ENCODE measurements around the gene PRDX3. TPM values are rescaled to one million over a fixed set of nuclear protein-coding genes. Genes with fewer than 3 reads are reported as not detected.
A peak's percentile ranks its signal among the peaks of the same experiment; 100 is the strongest.

The PRDX3 gene
- polyA plus RNA-seq, 1 donor (not counting 4 experiments of a cell fraction or from before 2014, with no cell fraction given), result 304 TPM

DNA sequence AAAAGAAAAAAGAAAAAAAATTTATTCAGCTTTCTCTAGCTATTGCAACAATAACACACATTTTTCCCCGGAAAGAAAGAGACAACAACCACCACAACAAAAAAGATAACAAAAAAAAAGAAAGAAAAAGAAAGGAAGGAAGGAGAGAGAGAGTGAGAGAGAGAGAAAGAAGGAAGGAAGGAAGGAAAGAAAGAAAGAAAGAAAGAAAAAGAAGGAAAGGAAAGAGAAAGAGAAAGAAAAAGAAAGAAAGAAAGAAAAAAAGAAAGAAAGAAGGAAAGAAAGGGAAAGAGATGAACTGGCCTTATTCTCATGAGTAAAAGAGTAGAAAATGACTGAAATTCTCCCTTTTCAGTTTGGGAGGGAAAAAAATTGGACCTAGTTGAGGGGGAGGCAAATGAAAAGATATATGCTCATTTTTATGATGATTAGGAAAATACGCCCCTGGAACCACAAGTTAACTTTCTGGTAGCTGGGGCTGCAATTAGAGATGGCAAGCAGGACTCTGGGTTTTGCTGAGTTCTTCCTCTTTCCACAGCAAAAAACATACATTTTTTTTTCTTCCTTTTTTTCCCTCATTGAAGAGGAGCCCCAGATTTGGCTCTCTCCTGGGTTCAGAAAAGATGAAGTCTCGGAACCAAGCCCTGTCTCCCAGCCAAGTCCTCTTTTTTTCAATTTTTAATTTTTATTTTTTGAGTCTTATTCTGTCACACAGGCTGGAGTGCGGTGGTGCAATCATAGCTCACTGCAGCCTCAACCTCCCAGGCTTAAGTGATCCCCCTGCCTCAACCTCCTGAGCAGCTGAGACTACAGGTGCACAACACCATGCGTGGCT, 12.6 kb upstream of the PRDX3 start:
- no peaks in the 10 kb centered on the region for H3K27me3 ChIP-seq (ENCODE audit: control insufficient read depth, extremely low read depth, insufficient read depth, low read length)
- H3K4me2 ChIP-seq (ENCODE audit: control insufficient read depth, extremely low read depth, insufficient read depth, low read depth, low read length), result no peak overlapping the region
- no peaks in the 10 kb centered on the region for H3K79me2 ChIP-seq (ENCODE audit: control insufficient read depth, insufficient read depth, low read length)
- FAIRE-seq (no peak), DNase-seq (ENCODE audit: low read depth, low spot score) (no peak)
- H4K20me1 ChIP-seq (ENCODE audit: control insufficient read depth, extremely low read depth, insufficient read depth, low read length), result no peaks in the 10 kb centered on the region
- H2AFZ ChIP-seq (ENCODE audit: control insufficient read depth, low read length), result no peak overlapping the region
- no peak overlapping the region for H3K27ac ChIP-seq (ENCODE audit: control insufficient read depth, insufficient read depth, low read length)
- dilution Hi-C loops (cut with MboI; ENCODE audit: extremely low pct_ligation_motif_present, low sequenced_read_pairs), result no loop called here
- H3K9me1 ChIP-seq (ENCODE audit: control insufficient read depth, extremely low read depth, insufficient read depth, low read length), result no peaks in the 10 kb centered on the region
- peaks cover 17% of the 10 kb centered on the region for H3K4me1 ChIP-seq (ENCODE audit: control insufficient read depth, extremely low read depth, insufficient read depth, low read length)
- no peaks in the 10 kb centered on the region for H3K9me3 ChIP-seq (ENCODE audit: control insufficient read depth, low read depth, low read length)
- H3K36me3 ChIP-seq (ENCODE audit: control insufficient read depth in 2 of 2, extremely low read depth in 1 of 2, insufficient read depth in 2 of 2, low read length in 2 of 2), result no peaks in the 10 kb centered on the region
- H3K9ac ChIP-seq (ENCODE audit: control insufficient read depth, extremely low read depth, insufficient read depth, low read length), result no peak overlapping the region
- TF ChIP-seq, protein P1, sequence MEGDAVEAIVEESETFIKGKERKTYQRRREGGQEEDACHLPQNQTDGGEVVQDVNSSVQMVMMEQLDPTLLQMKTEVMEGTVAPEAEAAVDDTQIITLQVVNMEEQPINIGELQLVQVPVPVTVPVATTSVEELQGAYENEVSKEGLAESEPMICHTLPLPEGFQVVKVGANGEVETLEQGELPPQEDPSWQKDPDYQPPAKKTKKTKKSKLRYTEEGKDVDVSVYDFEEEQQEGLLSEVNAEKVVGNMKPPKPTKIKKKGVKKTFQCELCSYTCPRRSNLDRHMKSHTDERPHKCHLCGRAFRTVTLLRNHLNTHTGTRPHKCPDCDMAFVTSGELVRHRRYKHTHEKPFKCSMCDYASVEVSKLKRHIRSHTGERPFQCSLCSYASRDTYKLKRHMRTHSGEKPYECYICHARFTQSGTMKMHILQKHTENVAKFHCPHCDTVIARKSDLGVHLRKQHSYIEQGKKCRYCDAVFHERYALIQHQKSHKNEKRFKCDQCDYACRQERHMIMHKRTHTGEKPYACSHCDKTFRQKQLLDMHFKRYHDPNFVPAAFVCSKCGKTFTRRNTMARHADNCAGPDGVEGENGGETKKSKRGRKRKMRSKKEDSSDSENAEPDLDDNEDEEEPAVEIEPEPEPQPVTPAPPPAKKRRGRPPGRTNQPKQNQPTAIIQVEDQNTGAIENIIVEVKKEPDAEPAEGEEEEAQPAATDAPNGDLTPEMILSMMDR (optimal IDR thresholded peaks at IDR 0.05 in 1 of 3, IDR thresholded peaks at IDR 0.05 in 1 of 3, conservative IDR thresholded peaks at IDR 0.05 in 1 of 3; ENCODE audit: extremely low read depth in 1 of 3, insufficient read depth in 2 of 3, low read length in 3 of 3), result no peak
- TF ChIP-seq EZH2 (IDR thresholded peaks at IDR 0.05; ENCODE audit: low read length), result no peak
- no peak overlapping the region for H3K4me3 ChIP-seq (ENCODE audit: control insufficient read depth in 2 of 3, extremely low read depth in 1 of 3, insufficient read depth in 2 of 3, low read depth in 1 of 3, low read length in 3 of 3)

GRCh38 chr10:119190353-119190752, 11.7 kb upstream of the PRDX3 start:
- Histone ChIP-seq H3K4me2 (ENCODE audit: control insufficient read depth, extremely low read depth, insufficient read depth, low read depth, low read length) (peak overlapping the region; percentile 10), H3K27me3 (ENCODE audit: control insufficient read depth, extremely low read depth, insufficient read depth, low read length) (no peaks in the 10 kb centered on the region), H3K79me2 (ENCODE audit: control insufficient read depth, insufficient read depth, low read length) (no peaks in the 10 kb centered on the region), H3K9me1 (ENCODE audit: control insufficient read depth, extremely low read depth, insufficient read depth, low read length) (no peaks in the 10 kb centered on the region), H3K9me3 (ENCODE audit: control insufficient read depth, low read depth, low read length) (no peaks in the 10 kb centered on the region), H3K27ac (ENCODE audit: control insufficient read depth, insufficient read depth, low read length) (peak overlapping the region; percentile 41), H3K36me3 (ENCODE audit: control insufficient read depth in 2 of 2, extremely low read depth in 1 of 2, insufficient read depth in 2 of 2, low read length in 2 of 2) (no peaks in the 10 kb centered on the region), H3K9ac (ENCODE audit: control insufficient read depth, extremely low read depth, insufficient read depth, low read length) (no peak overlapping the region), H3K4me3 (ENCODE audit: control insufficient read depth in 2 of 3, extremely low read depth in 1 of 3, insufficient read depth in 2 of 3, low read depth in 1 of 3, low read length in 3 of 3) (no peak overlapping the region), H3K4me1 (ENCODE audit: control insufficient read depth, extremely low read depth, insufficient read depth, low read length) (peaks cover 15% of the 10 kb centered on the region), H2AFZ (ENCODE audit: control insufficient read depth, low read length) (no peak overlapping the region), H4K20me1 (ENCODE audit: control insufficient read depth, extremely low read depth, insufficient read depth, low read length) (no peaks in the 10 kb centered on the region)
- peak; percentile 98 for DNase-seq (ENCODE audit: low read depth, low spot score)
- dilution Hi-C loops (cut with MboI; ENCODE audit: extremely low pct_ligation_motif_present, low sequenced_read_pairs), result no loop called here
- TF ChIP-seq, protein P1 (optimal IDR thresholded peaks at IDR 0.05 in 1 of 3, IDR thresholded peaks at IDR 0.05 in 1 of 3, conservative IDR thresholded peaks at IDR 0.05 in 1 of 3; ENCODE audit: extremely low read depth in 1 of 3, insufficient read depth in 2 of 3, low read length in 3 of 3), result no peak
- TF ChIP-seq EZH2 (IDR thresholded peaks at IDR 0.05; ENCODE audit: low read length), result no peak
- FAIRE-seq, result peak; percentile 97
